Activated effector memory CD4-positive, alpha-beta T cell treated with Interleukin-2 at 50 U/mL for 16 hours (primary cell): ENCODE data around the gene RBM11.

Experiments used
- DNase-seq: peaks from one replicate; pipeline ENCODE4 v3.0.0-alpha.2; 2020

The RBM11 gene

GRCh38 chr21:14271641-14272040 lies 55.7 kb downstream of the RBM11 start:
- no peak for DNase-seq

GRCh38 chr21:14273736-14274538 lies 58.0 kb downstream of the RBM11 start:
- no peak for DNase-seq

- no peak for DNase-seq
These were observed 59.8 kb downstream of the RBM11 start for GRCh38 chr21:14275702-14276205.
